ENCODE measurements around the gene PCYOX1L.

- TF ChIP-seq FOXM1 (IDR thresholded peaks at IDR 0.05; ENCODE audit: borderline replicate concordance): no peak
- no peak for TF ChIP-seq SUZ12 (IDR thresholded peaks at IDR 0.05)
- no peak for TF ChIP-seq ZNF384 (IDR thresholded peaks at IDR 0.05)
- TF ChIP-seq NFRKB (IDR thresholded peaks at IDR 0.05): no peak
- no peak for TF ChIP-seq ELF4 (IDR thresholded peaks at IDR 0.05)
- TF ChIP-seq FOXA1 (IDR thresholded peaks at IDR 0.05): no peak
- no peak for TF ChIP-seq CTBP1 (IDR thresholded peaks at IDR 0.05; ENCODE audit: borderline replicate concordance)
- TF ChIP-seq SP1 (IDR thresholded peaks at IDR 0.05): no peak
Measured at GRCh38 chr5:149392718-149393117, 34.9 kb downstream of the PCYOX1L start.
